Measurements from ENCODE around the gene SELENBP1.

DNA sequence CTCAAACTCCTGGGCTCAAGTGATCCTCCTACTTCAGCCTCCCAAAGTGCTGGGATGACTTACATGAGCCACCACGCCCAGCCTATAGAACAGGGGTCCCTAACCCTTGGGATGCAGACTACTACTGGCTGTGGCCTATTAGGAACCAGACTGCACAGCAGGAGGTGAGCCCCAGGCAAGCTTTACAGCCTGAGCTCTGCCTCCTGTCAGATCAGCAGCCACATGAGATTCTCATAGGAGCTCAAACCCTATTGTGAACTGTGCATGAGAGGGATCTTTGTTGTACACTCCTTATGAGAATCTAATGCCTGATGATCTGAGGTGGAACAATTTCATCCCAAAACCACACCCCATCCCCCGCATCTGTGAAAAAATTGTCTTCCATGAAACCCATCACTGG, 13.5 kb upstream of the SELENBP1 start:
- TF ChIP-seq CTCF (IDR thresholded peaks at IDR 0.05): no peak
- no peak for TF ChIP-seq POLR2A (IDR thresholded peaks at IDR 0.05)
